Stimulated activated naive CD8-positive, alpha-beta T cell treated with anti-CD3 and anti-CD28 coated beads, Interleukin-15, amount 100 ng/mL, for 72 hours (primary cell): ENCODE results near the gene SLAMF9.

ENCODE experiments used
- ATAC-seq: fragments of 150-1000 bp; cut with Tn5 transposase; 2 replicates; pipeline ENCODE4 v1.10.0; 2021; ENCODE audit warnings: mild to moderate bottlenecking, moderate library complexity
- DNase-seq, 2 donors: peaks; one replicate each; pipeline ENCODE4 v3.0.0; 2021 to 2022
- H3K27ac Mint-ChIP-seq, 2 donors: one replicate each; pipeline ENCODE4 v1.8.0; 2022; ENCODE audit warnings: mild to moderate bottlenecking in 2 of 2, mixed read lengths in 2 of 2, moderate library complexity in 2 of 2
- H3K27me3 Mint-ChIP-seq: one replicate; pipeline ENCODE4 v1.8.0; 2022; ENCODE audit warnings: mixed read lengths
- H3K4me1 Mint-ChIP-seq: one replicate; pipeline ENCODE4 v1.8.0; 2022; ENCODE audit warnings: mild to moderate bottlenecking, mixed read lengths
- H3K4me3 Mint-ChIP-seq, 2 donors: one replicate each; pipeline ENCODE4 v1.8.0; 2022; ENCODE audit warnings: mild to moderate bottlenecking in 2 of 2, mixed read lengths in 2 of 2, moderate library complexity in 1 of 2
- H3K9me3 Mint-ChIP-seq, 2 donors: one replicate each; pipeline ENCODE4 v1.8.0; 2022; ENCODE audit warnings: mixed read lengths in 2 of 2

SLAMF9 gene

DNA sequence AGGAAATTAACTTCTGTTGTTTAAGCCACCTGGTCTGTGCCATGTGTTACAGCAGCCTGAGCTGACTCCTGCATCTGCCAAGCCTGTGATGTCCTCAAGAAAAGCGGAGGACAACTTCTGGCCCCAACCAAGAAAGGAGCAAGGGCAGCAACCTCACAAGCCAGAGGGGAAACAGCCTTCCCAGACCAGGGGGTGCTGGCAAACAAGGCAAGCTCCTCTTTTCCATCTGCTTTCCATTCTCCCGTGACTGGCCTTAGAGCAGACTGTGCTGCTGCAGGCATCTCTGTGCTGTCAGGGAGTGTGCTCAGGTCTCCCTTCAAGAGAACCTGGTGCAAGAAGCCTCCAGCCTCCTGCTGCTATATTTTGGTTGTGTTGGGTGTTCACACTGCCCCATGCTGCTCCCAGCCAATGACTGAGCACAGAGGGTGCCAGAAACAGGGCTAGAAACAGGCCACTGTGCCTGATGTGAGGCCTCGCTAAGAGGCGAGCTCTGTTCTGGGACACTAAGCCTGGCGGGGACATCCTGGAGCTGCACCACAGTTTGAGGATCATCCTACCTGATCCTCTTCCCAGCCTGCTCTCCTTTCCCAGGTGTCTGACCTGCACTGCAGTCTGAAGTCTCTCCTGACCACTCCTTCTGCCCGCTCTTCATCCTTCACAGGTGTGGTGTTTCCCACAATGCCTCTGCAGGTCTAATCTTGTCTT lies 27.5 kb upstream of the SLAMF9 start:
- no peaks in the 10 kb centered on the region for H3K9me3 Mint-ChIP-seq

DNA sequence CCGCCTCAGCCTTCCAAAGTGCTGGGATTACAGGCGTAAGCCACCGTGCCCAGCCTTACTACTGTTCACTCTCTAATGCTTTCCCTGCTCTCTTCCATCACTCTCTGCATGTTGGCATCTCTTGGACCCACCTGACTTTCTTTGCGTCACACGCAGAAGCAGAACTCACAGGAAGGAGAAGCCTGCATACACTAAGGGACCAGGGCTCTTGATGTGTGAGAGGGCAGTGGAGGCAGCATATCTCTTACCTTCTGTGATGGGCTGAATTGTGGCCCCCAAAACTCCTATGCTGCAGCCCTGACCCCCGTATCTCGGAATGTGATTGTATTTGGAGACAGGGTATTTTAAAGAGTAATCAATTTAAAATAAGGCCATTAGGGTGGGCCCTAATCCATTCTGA lies 26.7 kb upstream of the SLAMF9 start:
- Mint-ChIP-seq H3K9me3 (no peaks in the 10 kb centered on the region), H3K4me1 (no peaks in the 10 kb centered on the region), H3K4me3 (no peak overlapping the region), H3K27me3 (peaks cover 48% of the 10 kb centered on the region), H3K27ac (no peak overlapping the region)
- ATAC-seq (no peak), DNase-seq (no peak)

More for the DNA sequence above, 27.5 kb upstream of the SLAMF9 start:
- Mint-ChIP-seq H3K27ac (no peak overlapping the region), H3K4me1 (no peaks in the 10 kb centered on the region), H3K27me3 (peaks cover 46% of the 10 kb centered on the region), H3K4me3 (no peak overlapping the region)
- no peak for DNase-seq
- ATAC-seq, result no peak

DNA sequence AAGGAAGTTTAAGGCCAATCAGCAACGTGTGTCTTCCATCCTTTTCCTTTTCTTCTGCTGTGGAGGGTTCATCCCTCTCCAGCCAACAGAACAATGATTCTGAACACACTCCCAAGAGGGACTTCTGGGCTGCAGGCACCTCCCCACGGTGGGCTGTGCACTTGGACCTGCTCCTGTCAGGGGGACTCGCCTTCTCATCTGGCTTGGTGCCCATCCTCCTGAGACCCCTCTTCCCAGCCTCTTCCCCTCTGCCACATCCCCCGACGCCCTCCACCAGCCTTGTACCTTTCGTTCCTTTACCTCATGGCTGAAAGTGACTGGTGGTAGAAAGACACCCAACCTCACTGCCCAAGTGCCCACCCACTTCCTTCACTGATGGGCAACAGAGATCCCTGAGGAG lies 26.0 kb upstream of the SLAMF9 start:
- Mint-ChIP-seq H3K4me1 (no peaks in the 10 kb centered on the region), H3K9me3 (no peaks in the 10 kb centered on the region), H3K4me3 (no peak overlapping the region), H3K27me3 (peaks cover 48% of the 10 kb centered on the region), H3K27ac (no peak overlapping the region)
- DNase-seq, result no peak
- no peak for ATAC-seq

DNA sequence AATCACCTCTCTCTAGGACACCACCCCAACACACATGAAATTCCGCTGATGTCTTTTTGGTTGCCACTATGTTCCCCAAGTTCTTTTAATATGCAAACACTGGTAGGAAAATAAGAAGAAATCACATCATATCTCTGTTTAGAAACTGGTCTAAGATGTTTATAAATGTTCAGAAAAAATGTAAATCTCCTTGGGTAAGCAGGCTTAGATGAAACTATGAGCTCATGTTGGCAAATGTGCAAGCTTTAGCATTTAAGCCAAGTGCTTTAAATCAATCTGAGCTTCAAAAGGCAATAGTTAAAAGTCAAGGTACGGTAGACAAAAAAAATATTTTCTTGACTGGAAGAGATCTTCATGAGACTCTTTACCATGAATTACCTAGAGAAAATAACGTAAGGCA lies 25.2 kb upstream of the SLAMF9 start:
- Mint-ChIP-seq H3K27ac (no peak overlapping the region), H3K27me3 (peaks cover 48% of the 10 kb centered on the region), H3K4me1 (no peaks in the 10 kb centered on the region), H3K4me3 (no peak overlapping the region), H3K9me3 (no peaks in the 10 kb centered on the region)
- ATAC-seq, result no peak
- no peak for DNase-seq

DNA sequence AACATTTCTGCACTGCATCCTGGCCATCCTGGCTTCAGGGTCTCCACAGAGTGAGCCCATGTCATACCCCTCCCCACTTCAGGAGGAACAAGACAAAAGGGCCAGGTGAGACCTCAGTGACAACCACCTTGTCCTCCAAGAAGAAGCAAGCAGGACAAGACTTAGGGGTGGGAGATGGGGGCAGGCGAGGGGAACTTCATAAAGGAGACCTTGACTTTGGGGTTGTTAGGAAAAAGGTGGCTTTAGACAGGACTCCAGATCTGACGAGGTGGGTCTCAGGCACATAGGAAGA lies 24.0 kb upstream of the SLAMF9 start:
- ATAC-seq, result no peak
- H3K27me3 Mint-ChIP-seq, result peaks cover 39% of the 10 kb centered on the region

DNA sequence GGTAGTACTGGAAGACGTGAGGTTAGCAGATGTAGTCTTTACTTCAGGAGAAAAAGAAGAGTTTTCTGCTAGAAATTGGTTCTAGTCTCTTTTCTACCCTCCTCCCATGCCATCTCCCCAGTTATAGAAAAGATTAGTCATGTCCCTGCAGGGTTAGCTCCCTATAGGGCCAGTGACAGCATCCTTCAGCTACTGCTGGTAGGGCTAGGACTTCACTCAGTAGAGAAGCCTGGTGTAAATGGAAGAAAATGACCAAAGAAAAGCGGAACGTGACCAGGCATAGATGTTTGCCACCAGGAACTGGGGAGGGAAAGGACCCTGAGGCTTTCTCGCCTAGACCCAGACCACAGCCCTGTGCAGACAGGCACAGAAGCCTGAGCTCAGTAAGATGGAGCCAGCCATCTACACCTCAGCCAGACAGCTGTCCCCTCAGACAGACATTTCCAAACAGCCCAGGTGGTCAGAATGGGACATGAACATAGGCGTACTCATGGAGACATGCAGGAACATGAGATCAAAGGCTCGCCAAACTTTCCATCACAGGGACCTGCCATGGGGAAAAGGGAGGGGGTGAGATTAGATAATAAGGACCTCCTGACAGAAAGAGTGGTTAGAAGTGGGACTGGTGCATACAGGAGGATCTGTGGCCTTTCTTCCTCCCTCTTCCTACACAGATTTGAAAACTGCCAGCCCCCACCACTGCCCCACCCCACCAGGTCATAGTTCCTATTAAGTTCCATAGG lies 23.5 kb upstream of the SLAMF9 start:
- ATAC-seq, result peak; percentile 31
- DNase-seq, result no peak
- Mint-ChIP-seq H3K9me3 (no peaks in the 10 kb centered on the region), H3K4me3 (no peak overlapping the region), H3K27me3 (peaks cover 40% of the 10 kb centered on the region), H3K4me1 (no peaks in the 10 kb centered on the region), H3K27ac (no peak overlapping the region)

More for the DNA sequence above, 24.0 kb upstream of the SLAMF9 start:
- no peak overlapping the region for H3K27ac Mint-ChIP-seq
- no peak overlapping the region for H3K4me3 Mint-ChIP-seq
- DNase-seq, result no peak
- H3K9me3 Mint-ChIP-seq, result no peaks in the 10 kb centered on the region
- H3K4me1 Mint-ChIP-seq, result no peaks in the 10 kb centered on the region

DNA sequence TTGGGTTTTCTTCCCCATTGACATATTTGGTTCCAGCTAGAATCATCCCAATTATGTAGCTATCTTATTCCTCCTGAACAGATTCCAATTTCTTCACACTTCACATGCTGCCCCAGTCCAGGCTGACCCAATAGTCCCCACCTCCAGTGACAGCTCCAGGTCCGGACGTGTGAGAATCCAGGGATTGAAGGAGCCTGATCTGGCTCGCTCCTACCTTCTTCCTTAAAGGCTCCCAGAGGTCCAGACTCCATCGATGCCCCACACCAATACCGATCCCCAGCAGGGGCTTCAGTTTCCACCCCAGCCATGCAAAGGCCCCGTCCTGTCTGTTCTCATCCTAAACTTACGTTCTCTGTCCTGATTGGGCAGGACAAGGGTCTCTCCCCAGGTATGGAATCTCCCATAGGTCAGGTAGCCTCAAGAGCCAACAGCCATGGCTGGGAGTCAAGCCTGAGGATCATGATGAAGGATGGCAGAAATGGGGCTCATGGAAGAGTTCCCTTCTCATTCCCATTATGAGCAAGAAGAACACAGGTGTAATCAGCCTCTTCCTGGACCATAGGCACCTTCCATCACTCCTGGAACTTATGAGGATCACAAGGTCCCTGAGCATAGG lies 20.4 kb upstream of the SLAMF9 start:
- Mint-ChIP-seq H3K9me3 (no peaks in the 10 kb centered on the region), H3K4me1 (no peaks in the 10 kb centered on the region), H3K27me3 (peaks cover 26% of the 10 kb centered on the region), H3K4me3 (no peak overlapping the region), H3K27ac (no peak overlapping the region)
- DNase-seq (no peak), ATAC-seq (no peak)

DNA sequence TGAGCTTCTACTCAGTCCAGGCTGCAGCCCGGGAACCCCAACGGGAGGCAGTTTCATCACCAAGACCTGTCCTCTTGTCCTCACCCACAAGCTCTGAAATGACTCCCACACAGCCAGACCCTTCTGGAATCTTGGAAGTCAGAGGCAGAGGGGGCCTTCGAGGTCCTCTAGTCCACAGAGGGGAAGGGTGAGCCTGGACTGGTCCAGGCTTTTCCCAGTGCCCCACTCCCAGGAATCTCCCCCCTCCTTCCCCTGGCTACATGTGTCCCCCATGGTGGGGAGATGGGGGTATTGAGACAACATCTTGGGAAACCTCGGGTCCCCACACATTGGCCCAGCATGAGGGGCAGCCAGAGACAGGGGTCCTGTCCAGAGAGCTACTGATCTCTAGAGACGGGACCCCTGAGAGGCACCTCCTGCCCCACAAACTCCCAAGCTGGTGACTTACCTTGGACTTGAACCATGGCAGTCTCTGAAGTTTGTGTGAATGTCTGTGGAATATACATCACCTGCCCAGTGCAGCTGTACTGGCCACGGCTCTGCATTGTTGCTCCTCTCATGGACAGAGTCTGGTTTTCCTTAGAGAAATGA lies 19.4 kb upstream of the SLAMF9 start:
- Mint-ChIP-seq H3K4me3 (no peak overlapping the region), H3K9me3 (no peaks in the 10 kb centered on the region)
- ATAC-seq, result no peak

DNA sequence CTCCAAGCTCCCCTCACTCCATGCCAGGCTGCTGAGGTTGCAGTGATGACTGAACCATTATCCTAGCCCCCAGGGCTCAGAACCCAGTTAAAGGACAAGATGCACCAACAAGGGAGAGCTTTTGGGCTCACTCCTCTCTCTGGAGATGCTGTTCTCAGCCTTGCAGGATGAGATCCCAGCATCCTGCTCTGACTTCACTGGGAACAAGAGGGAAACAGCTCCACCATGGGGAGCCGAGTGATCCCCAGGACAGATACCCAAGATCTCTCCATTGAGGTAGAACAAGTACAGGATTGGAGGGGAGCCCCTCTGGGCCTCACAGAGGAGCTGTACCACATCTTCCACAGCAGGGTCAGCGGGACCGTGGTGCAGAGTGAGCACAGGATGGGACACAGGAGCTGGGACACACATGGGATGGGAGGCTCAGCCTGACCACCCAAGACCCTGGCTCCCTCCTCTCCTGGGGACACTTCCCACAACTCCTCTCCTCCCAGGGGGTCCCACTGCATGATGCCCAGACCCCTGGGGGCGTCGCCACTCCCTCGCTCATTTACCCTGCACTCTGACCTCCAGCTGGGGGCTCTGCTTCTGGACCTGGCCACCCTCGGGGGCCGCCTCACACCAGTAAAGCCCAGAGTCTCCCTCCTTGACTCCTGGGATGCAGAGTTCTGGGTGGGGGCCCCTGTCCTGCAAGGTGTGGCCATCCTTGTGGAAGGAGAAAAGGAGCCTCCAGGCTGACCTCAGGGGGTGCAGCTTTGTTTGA lies 18.6 kb upstream of the SLAMF9 start:
- H3K4me1 Mint-ChIP-seq, result no peaks in the 10 kb centered on the region
- no peak for DNase-seq
- ATAC-seq, result no peak
- no peak overlapping the region for H3K27ac Mint-ChIP-seq
- no peaks in the 10 kb centered on the region for H3K9me3 Mint-ChIP-seq
- peaks cover 29% of the 10 kb centered on the region for H3K27me3 Mint-ChIP-seq
- no peak overlapping the region for H3K4me3 Mint-ChIP-seq

More for the DNA sequence above, 19.4 kb upstream of the SLAMF9 start:
- DNase-seq, result no peak
- Mint-ChIP-seq H3K4me1 (no peaks in the 10 kb centered on the region), H3K27me3 (peaks cover 23% of the 10 kb centered on the region), H3K27ac (no peak overlapping the region)

DNA sequence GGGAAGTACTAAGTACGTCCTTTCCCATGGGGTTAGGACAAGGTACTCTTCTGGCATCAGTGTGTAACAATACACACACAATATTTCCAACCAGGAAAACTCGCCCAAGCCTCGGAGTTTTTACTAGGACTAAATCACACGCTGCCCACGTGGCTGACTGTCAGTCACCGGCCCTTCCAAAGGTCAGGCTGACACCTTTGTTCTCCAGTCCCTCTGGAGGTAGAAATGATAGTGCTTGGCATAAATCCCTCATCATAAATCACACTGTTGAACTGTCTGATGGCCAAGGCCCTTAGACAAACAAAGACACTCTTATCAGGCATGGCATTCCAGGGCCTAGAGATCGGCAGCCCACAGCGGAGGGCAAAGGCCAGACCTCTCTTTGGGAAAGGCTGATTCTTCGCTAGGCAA lies 16.9 kb upstream of the SLAMF9 start:
- Mint-ChIP-seq H3K27ac (no peak overlapping the region), H3K4me1 (no peaks in the 10 kb centered on the region), H3K9me3 (no peaks in the 10 kb centered on the region), H3K27me3 (peaks cover 17% of the 10 kb centered on the region), H3K4me3 (no peak overlapping the region)
- DNase-seq (no peak), ATAC-seq (no peak)

DNA sequence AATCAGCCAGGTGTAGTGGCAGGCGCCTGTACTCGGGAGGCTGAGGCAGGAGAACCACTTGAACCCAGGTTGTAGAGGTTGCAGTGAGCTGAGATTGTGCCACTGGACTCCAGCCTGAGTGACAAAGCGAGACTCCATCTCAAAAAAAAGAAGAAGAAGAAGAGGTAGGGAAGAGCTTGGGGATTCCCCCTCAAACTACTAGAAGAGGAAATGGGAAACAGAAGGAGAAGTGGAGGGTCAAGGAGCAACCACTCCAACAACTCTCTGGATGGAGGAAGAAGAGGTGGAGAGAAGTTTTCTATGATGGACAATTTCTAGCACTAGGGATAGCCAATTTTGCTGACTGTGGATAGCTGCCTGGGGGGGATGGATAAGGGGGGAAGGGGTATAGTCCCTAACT lies 14.9 kb upstream of the SLAMF9 start:
- Mint-ChIP-seq H3K27me3 (peaks cover 17% of the 10 kb centered on the region), H3K27ac (no peak overlapping the region), H3K9me3 (no peaks in the 10 kb centered on the region), H3K4me3 (no peak overlapping the region), H3K4me1 (no peaks in the 10 kb centered on the region)
- DNase-seq, result no peak
- ATAC-seq, result no peak

DNA sequence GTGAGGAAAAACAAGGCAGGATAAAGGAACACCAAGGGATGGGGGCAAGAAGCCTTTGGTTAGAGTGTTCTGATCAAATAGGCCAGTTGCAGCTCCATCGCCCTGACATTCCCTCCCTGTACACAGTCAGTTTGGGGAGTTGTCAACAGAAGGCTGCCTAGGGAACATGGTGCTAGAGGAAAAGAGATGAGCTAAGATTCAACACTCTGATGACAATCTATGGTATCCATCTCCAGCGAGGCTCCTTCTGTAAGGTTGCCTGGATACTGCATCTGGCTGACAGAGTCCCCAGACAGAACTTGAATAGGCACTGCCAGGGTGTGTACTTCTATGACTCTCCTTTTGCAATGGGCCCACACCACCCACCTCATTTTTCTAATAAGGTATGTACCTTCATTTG lies 11.2 kb upstream of the SLAMF9 start:
- Mint-ChIP-seq H3K4me3 (no peak overlapping the region), H3K27ac (no peak overlapping the region), H3K9me3 (no peaks in the 10 kb centered on the region), H3K4me1 (no peaks in the 10 kb centered on the region), H3K27me3 (peaks cover 10% of the 10 kb centered on the region)
- no peak for DNase-seq
- no peak for ATAC-seq

DNA sequence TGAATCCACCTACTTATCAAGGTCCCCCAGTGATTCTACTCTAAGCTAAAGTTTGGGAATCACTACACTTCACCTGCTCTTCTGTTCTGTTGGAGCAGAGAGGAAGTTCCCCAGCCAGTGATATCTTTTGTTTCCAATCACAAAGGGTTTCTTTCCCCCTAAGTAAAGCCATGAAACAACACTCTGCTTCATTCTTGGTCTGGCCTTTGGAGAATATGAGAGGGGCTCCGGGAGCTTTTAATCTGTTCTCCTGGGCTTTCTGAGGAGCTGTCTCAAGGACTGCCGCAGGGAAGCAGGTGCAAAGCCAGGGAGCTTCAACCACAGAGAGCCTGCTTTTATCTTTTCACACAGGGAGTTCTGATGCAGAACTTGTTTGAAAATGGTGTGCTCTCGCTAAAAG lies 10.1 kb upstream of the SLAMF9 start:
- no peak overlapping the region for H3K4me3 Mint-ChIP-seq
- H3K27me3 Mint-ChIP-seq, result peaks cover 16% of the 10 kb centered on the region
- DNase-seq (no peak), ATAC-seq (no peak)
- H3K9me3 Mint-ChIP-seq, result no peaks in the 10 kb centered on the region
- H3K4me1 Mint-ChIP-seq, result peaks cover 4% of the 10 kb centered on the region
- H3K27ac Mint-ChIP-seq, result no peak overlapping the region

DNA sequence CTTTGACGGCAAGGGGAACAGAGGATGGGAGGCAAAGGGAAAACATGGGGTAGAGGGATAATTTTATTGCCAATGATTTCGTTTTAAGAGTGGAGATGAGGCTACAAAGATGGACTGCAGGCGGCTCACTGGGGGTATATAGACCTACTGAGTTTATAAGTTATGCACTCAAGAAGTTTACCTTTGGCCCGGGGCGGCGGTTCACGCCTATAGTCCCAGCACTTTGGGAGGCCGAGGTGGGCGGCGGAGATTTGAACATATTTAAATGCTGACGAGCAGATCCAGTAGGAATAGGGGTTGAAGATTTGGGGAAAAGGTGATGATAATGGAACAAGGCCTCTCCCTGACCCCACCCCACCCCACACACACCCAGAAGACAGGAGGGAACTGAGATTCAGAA lies 8.1 kb upstream of the SLAMF9 start:
- Mint-ChIP-seq H3K27me3 (peaks cover 11% of the 10 kb centered on the region), H3K9me3 (no peaks in the 10 kb centered on the region), H3K27ac (no peak overlapping the region), H3K4me1 (peaks cover 10% of the 10 kb centered on the region), H3K4me3 (no peak overlapping the region)
- DNase-seq (no peak), ATAC-seq (no peak)

DNA sequence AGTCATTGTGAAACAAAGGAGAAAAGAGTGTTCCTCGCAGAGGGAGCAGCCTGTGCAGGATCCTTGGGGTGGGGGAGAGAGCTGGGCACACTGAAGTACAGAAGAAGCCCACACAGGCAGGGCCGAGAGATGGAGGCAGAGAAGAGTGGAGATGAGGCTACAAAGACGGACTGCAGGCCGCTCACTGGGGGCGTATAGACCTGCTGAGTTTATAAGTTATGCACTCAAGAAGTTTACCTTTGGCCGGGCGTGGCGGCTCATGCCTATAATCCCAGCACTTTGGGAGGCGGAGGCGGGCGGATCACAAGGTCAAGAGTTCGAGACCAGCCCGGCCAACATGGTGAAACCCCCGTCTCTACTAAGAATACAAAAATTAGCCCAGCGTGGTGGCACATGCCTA lies 7.6 kb upstream of the SLAMF9 start:
- ATAC-seq (no peak), DNase-seq (no peak)
- Mint-ChIP-seq H3K4me3 (no peak overlapping the region), H3K9me3 (no peaks in the 10 kb centered on the region), H3K27ac (no peak overlapping the region), H3K27me3 (peaks cover 11% of the 10 kb centered on the region), H3K4me1 (peaks cover 10% of the 10 kb centered on the region)
